ENCODE data around the gene GNA12. TPM values are rescaled to one million over a fixed set of nuclear protein-coding genes. Genes with fewer than 3 reads are reported as not detected.

The GNA12 gene
- total and polyA plus RNA-seq, 9 of the 15 experiments (the other 6 are each of a cell fraction or from before 2014, with no cell fraction given), result 0.65 to 32.7 (median 9.6) TPM

DNA sequence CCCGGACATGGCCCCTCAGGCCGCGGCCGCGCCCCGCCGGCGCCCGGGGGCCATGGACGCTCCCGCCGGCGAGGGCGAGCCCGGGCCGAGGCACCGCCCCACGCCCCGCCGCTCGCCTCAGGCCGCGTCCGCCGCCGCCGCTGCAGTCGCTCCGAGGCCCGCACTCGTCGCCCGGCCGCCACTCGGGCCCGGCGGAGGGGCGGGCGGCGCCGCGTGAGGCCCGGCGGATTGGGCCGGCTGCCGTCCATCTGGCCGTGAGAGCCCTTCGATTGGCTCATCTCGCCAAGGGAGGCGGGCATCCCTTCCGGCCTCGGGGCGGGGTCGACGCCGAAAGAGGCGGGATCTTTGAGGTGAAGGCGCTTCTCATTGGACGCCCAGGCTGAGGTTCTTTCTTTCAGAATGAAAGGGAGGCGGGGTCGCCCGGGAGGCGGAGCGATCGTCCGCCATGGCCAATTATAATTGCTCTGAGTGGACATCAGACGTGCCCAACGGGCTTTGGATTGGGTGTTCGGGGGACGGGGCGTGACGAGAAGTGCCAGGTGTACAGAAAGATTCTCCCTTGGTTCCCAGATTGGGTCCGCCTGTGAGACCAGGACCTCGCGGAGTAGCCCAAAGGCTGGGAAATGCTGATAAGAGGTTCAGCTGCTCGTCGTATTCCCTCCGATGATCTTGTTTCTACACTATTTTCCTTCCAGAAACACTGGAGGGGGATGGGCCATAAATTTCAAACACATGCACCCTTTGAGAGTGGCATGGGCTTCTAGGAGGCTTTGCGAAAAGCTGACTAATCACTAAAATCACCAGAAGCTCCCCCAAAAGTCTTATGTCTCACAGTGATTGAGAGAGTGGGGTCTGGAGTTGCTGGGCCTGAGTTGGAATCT lies at the start of gene GNA12 (continued):
- TF ChIP-seq, protein P1, sequence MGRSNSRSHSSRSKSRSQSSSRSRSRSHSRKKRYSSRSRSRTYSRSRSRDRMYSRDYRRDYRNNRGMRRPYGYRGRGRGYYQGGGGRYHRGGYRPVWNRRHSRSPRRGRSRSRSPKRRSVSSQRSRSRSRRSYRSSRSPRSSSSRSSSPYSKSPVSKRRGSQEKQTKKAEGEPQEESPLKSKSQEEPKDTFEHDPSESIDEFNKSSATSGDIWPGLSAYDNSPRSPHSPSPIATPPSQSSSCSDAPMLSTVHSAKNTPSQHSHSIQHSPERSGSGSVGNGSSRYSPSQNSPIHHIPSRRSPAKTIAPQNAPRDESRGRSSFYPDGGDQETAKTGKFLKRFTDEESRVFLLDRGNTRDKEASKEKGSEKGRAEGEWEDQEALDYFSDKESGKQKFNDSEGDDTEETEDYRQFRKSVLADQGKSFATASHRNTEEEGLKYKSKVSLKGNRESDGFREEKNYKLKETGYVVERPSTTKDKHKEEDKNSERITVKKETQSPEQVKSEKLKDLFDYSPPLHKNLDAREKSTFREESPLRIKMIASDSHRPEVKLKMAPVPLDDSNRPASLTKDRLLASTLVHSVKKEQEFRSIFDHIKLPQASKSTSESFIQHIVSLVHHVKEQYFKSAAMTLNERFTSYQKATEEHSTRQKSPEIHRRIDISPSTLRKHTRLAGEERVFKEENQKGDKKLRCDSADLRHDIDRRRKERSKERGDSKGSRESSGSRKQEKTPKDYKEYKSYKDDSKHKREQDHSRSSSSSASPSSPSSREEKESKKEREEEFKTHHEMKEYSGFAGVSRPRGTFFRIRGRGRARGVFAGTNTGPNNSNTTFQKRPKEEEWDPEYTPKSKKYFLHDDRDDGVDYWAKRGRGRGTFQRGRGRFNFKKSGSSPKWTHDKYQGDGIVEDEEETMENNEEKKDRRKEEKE (IDR thresholded peaks at IDR 0.05; ENCODE audit: borderline replicate concordance in 1 of 2, control insufficient read depth in 1 of 2, low read depth in 2 of 2, low read length in 1 of 2), result no peak
- TF ChIP-seq ZNF77 (CRISPR knock-in tag; IDR thresholded peaks at IDR 0.05) (no peak), JUN (IDR thresholded peaks at IDR 0.05; ENCODE audit: borderline replicate concordance, low read depth, low read length) (no peak), JUN (CRISPR knock-in tag; IDR thresholded peaks at IDR 0.05; ENCODE audit: borderline replicate concordance) (no peak), HCFC1 (IDR thresholded peaks at IDR 0.05; ENCODE audit: low read depth, low read length) (peak; percentile 60), ADNP (tag; IDR thresholded peaks at IDR 0.05) (no peak), FOXM1 (IDR thresholded peaks at IDR 0.05; ENCODE audit: low read depth) (no peak), FOXM1 (CRISPR knock-in tag; IDR thresholded peaks at IDR 0.05; ENCODE audit: low read depth) (no peak), CBX5 (IDR thresholded peaks at IDR 0.05; ENCODE audit: borderline replicate concordance, low read depth) (no peak), ATF7 (IDR thresholded peaks at IDR 0.05) (peak; percentile 76), NR3C1 (CRISPR knock-in tag; IDR thresholded peaks at IDR 0.05) (no peak), COPS2 (conservative IDR thresholded peaks at IDR 0.05) (no peak), XRCC3 (IDR thresholded peaks at IDR 0.05) (no peak)
- TF ChIP-seq, protein P2, sequence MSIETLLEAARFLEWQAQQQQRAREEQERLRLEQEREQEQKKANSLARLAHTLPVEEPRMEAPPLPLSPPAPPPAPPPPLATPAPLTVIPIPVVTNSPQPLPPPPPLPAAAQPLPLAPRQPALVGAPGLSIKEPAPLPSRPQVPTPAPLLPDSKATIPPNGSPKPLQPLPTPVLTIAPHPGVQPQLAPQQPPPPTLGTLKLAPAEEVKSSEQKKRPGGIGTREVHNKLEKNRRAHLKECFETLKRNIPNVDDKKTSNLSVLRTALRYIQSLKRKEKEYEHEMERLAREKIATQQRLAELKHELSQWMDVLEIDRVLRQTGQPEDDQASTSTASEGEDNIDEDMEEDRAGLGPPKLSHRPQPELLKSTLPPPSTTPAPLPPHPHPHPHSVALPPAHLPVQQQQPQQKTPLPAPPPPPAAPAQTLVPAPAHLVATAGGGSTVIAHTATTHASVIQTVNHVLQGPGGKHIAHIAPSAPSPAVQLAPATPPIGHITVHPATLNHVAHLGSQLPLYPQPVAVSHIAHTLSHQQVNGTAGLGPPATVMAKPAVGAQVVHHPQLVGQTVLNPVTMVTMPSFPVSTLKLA (conservative IDR thresholded peaks at IDR 0.05), result 0 out of 4 replicates have a peak, but pooled peaks of 1 of the 2 experiments have one; percentile 31
- TF ChIP-seq, protein P3, sequence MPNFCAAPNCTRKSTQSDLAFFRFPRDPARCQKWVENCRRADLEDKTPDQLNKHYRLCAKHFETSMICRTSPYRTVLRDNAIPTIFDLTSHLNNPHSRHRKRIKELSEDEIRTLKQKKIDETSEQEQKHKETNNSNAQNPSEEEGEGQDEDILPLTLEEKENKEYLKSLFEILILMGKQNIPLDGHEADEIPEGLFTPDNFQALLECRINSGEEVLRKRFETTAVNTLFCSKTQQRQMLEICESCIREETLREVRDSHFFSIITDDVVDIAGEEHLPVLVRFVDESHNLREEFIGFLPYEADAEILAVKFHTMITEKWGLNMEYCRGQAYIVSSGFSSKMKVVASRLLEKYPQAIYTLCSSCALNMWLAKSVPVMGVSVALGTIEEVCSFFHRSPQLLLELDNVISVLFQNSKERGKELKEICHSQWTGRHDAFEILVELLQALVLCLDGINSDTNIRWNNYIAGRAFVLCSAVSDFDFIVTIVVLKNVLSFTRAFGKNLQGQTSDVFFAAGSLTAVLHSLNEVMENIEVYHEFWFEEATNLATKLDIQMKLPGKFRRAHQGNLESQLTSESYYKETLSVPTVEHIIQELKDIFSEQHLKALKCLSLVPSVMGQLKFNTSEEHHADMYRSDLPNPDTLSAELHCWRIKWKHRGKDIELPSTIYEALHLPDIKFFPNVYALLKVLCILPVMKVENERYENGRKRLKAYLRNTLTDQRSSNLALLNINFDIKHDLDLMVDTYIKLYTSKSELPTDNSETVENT (CRISPR knock-in tag; IDR thresholded peaks at IDR 0.05), result no peak
- TF ChIP-seq, protein P4, sequence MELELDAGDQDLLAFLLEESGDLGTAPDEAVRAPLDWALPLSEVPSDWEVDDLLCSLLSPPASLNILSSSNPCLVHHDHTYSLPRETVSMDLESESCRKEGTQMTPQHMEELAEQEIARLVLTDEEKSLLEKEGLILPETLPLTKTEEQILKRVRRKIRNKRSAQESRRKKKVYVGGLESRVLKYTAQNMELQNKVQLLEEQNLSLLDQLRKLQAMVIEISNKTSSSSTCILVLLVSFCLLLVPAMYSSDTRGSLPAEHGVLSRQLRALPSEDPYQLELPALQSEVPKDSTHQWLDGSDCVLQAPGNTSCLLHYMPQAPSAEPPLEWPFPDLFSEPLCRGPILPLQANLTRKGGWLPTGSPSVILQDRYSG (tag; conservative IDR thresholded peaks at IDR 0.05; ENCODE audit: low read depth), result no peak
- TF ChIP-seq, protein P5, sequence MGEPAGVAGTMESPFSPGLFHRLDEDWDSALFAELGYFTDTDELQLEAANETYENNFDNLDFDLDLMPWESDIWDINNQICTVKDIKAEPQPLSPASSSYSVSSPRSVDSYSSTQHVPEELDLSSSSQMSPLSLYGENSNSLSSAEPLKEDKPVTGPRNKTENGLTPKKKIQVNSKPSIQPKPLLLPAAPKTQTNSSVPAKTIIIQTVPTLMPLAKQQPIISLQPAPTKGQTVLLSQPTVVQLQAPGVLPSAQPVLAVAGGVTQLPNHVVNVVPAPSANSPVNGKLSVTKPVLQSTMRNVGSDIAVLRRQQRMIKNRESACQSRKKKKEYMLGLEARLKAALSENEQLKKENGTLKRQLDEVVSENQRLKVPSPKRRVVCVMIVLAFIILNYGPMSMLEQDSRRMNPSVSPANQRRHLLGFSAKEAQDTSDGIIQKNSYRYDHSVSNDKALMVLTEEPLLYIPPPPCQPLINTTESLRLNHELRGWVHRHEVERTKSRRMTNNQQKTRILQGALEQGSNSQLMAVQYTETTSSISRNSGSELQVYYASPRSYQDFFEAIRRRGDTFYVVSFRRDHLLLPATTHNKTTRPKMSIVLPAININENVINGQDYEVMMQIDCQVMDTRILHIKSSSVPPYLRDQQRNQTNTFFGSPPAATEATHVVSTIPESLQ (CRISPR knock-in tag; IDR thresholded peaks at IDR 0.05), result no peak

Measured in K562 (cell line).